ENCODE results near the gene SH3RF2.

DNA sequence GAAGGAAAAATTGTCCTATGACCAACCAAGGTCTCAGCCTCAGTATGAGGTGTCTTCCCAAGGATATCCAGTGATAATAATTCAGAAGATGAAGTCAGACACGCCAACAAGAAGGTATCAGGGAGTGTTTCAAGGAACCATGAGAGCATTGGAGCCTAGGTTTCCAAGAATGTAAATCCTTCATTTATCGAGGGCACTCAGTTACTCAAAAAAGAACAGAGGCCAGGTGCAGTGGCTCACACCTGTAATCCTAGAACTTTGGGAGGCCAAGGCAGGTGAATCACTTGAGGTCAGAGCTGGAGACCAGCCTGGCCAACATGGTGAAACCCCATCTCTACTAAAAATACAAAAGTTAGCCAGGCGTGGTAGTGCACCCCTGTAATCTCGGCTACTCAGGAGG is 98.2 kb downstream of the SH3RF2 start:
- TF ChIP-seq CTCF (IDR thresholded peaks at IDR 0.05) (no peak), EP300 (IDR thresholded peaks at IDR 0.05) (no peak), POLR2A (IDR thresholded peaks at IDR 0.05) (no peak)

All from upper lobe of left lung (tissue), 4 donors.